H1 (cell line): Measurements from ENCODE around the gene GPR68. TPM values are rescaled to one million over a fixed set of nuclear protein-coding genes. Genes with fewer than 3 reads are reported as not detected.
A peak's percentile ranks its signal among the peaks of the same experiment; 100 is the strongest.

ENCODE experiments used
- CTCF ChIA-PET: fragments of 300-600 bp; sonication (Branson Sonifier 250); formaldehyde crosslinking; loops from one replicate; lab custom pipeline; 2021; ENCODE audit not compliant: partially characterized antibody; lab: Charles Lee
- POLR2A ChIA-PET: fragments of 300-600 bp; sonication (Branson Sonifier 250); formaldehyde crosslinking; loops from one replicate; lab custom pipeline; 2021; ENCODE audit warnings: inconsistent platforms; ENCODE audit not compliant: partially characterized antibody; lab: Charles Lee
- DNase-seq, 2 experiments: peaks; one replicate each; pipeline versions ENCODE4 v3.0.0 to v3.0.0-alpha.2; 2010 to 2022; ENCODE audit warnings: low spot score in 2 of 2, low read depth in 1 of 2, mixed read lengths in 1 of 2
- FAIRE-seq: peaks from 2 replicates; lab custom pipeline; 2011; peaks lifted over from hg19 to GRCh38; lab: Jason Lieb, UNC
- H2AFZ ChIP-seq: 2 replicates; pipeline ENCODE4 v1.8.1; 2012; ENCODE audit warnings: low read length, inconsistent platforms
- H2AK5ac ChIP-seq: 2 replicates; pipeline ENCODE4 v1.6.1; 2013; ENCODE audit warnings: low read depth, low read length
- H2BK120ac ChIP-seq: replicated peaks from 2 replicates; pipeline ENCODE3; 2013; ENCODE audit warnings: low read depth, low read length, inconsistent platforms
- H2BK12ac ChIP-seq: 2 replicates; pipeline ENCODE4 v1.6.1; 2013; ENCODE audit warnings: low read depth, low read length
- H2BK15ac ChIP-seq: 2 replicates; pipeline ENCODE4 v1.6.1; 2013; ENCODE audit warnings: low read length
- H2BK20ac ChIP-seq: 2 replicates; pipeline ENCODE4 v1.6.1; 2013; ENCODE audit warnings: low read length
- H2BK5ac ChIP-seq: 2 replicates; pipeline ENCODE4 v1.6.1; 2013; ENCODE audit warnings: low read depth, low read length
- H3K14ac ChIP-seq: 2 replicates; pipeline ENCODE4 v1.6.1; 2013; ENCODE audit warnings: inconsistent platforms; ENCODE audit not compliant: insufficient read length
- H3K18ac ChIP-seq: 2 replicates; pipeline ENCODE4 v1.6.1; 2013; ENCODE audit warnings: low read length; ENCODE audit errors: extremely low read depth
- H3K23ac ChIP-seq: 2 replicates; pipeline ENCODE4 v1.6.1; 2013; ENCODE audit warnings: inconsistent platforms; ENCODE audit not compliant: insufficient read length
- H3K23me2 ChIP-seq: 2 replicates; pipeline ENCODE4 v1.6.1; 2013; ENCODE audit warnings: low read depth, low read length
- H3K27ac ChIP-seq: 2 replicates; pipeline ENCODE4 v1.6.1; 2011; ENCODE audit warnings: low read depth, low read length, inconsistent platforms
- H3K27me3 ChIP-seq, 4 experiments: replicated peaks in 1 of 4; 1 replicate in 1 of 4; 2 replicates in 3 of 4; pipeline versions ENCODE4 v1.6.1 to v1.8.1; 2011 to 2013; ENCODE audit warnings: low read length in 3 of 4, mild to moderate bottlenecking in 3 of 4, inconsistent platforms in 2 of 4, mixed read lengths in 2 of 4, moderate library complexity in 1 of 4; ENCODE audit not compliant: control insufficient read depth in 3 of 4, insufficient read depth in 3 of 4; ENCODE audit errors: extremely low read depth in 1 of 4
- H3K36me3 ChIP-seq, 4 experiments: 2 replicates each; pipeline versions ENCODE4 v1.6.1 to v1.8.1; 2011 to 2013; ENCODE audit warnings: mild to moderate bottlenecking in 4 of 4, low read length in 3 of 4, moderate library complexity in 2 of 4, control low read depth in 1 of 4, inconsistent platforms in 1 of 4; ENCODE audit not compliant: insufficient read depth in 4 of 4, control insufficient read depth in 2 of 4
- H3K4ac ChIP-seq: replicated peaks from 2 replicates; pipeline ENCODE3; 2013; ENCODE audit warnings: low read length, low read depth, mixed read lengths, inconsistent platforms; ENCODE audit not compliant: insufficient read length
- H3K4me1 ChIP-seq, 4 experiments: replicated peaks in 1 of 4; 1 replicate in 1 of 4; 2 replicates in 3 of 4; pipeline versions ENCODE4 v1.6.1 to v1.8.1; 2011 to 2013; ENCODE audit warnings: low read length in 3 of 4, inconsistent platforms in 2 of 4, mixed read lengths in 1 of 4; ENCODE audit not compliant: insufficient read depth in 4 of 4, control insufficient read depth in 3 of 4
- H3K4me2 ChIP-seq, 2 experiments: 2 replicates each; pipeline versions ENCODE4 v1.6.1 to v1.8.1; 2011 to 2013; ENCODE audit warnings: low read depth in 2 of 2, low read length in 2 of 2, control low read depth in 1 of 2, inconsistent platforms in 1 of 2, mild to moderate bottlenecking in 1 of 2; ENCODE audit not compliant: insufficient read depth in 1 of 2
- H3K4me3 ChIP-seq, 4 experiments: fragments of 200-600, 300-600 bp in 1 of 4; sonication (generic), shearing (Covaris generic), sonication (Bioruptor Twin) in 1 of 4; 2 replicates each; pipeline versions ENCODE4 v1.5.1 to v1.8.1; 2011 to 2016; ENCODE audit warnings: low read length in 4 of 4, low read depth in 3 of 4, control low read depth in 2 of 4, inconsistent platforms in 2 of 4, mild to moderate bottlenecking in 2 of 4, mixed read lengths in 1 of 4, moderate library complexity in 1 of 4; ENCODE audit not compliant: insufficient read depth in 2 of 4; ENCODE audit errors: extremely low read depth in 1 of 4
- H3K56ac ChIP-seq: replicated peaks from 2 replicates; pipeline ENCODE3; 2013; ENCODE audit warnings: low read depth, mild to moderate bottlenecking, mixed read lengths, low read length, inconsistent platforms; ENCODE audit not compliant: insufficient read length
- H3K79me1 ChIP-seq: 2 replicates; pipeline ENCODE4 v1.6.1; 2013; ENCODE audit warnings: low read depth, low read length, control low read depth
- H3K79me2 ChIP-seq, 2 experiments: 2 replicates each; pipeline versions ENCODE4 v1.6.1 to v1.8.1; 2012 to 2013; ENCODE audit warnings: low read length in 2 of 2, mild to moderate bottlenecking in 2 of 2, inconsistent platforms in 1 of 2; ENCODE audit not compliant: insufficient read depth in 2 of 2, control insufficient read depth in 1 of 2
- H3K9ac ChIP-seq, 4 experiments: replicated peaks in 1 of 4; 1 replicate in 1 of 4; 2 replicates in 3 of 4; pipeline versions ENCODE4 v1.6.1 to v1.8.1; 2011 to 2013; ENCODE audit warnings: low read depth in 3 of 4, low read length in 3 of 4, control low read depth in 2 of 4, mild to moderate bottlenecking in 2 of 4, moderate library complexity in 2 of 4, inconsistent platforms in 1 of 4; ENCODE audit errors: extremely low read depth in 1 of 4
- H3K9me3 ChIP-seq, 2 experiments: 2 replicates each; pipeline versions ENCODE4 v1.6.1 to v1.8.1; 2012 to 2013; ENCODE audit warnings: mild to moderate bottlenecking in 2 of 2, moderate library complexity in 2 of 2, control low read depth in 1 of 2, inconsistent platforms in 1 of 2, low read depth in 1 of 2, low read length in 1 of 2, mixed read lengths in 1 of 2; ENCODE audit not compliant: insufficient read depth in 2 of 2
- H4K20me1 ChIP-seq, 2 experiments: replicated peaks in 1 of 2; 2 replicates each; pipeline versions ENCODE3 to v1.8.1; 2011 to 2013; ENCODE audit warnings: inconsistent platforms in 2 of 2, low read length in 2 of 2, mild to moderate bottlenecking in 1 of 2; ENCODE audit not compliant: insufficient read depth in 2 of 2, control insufficient read depth in 1 of 2
- H4K5ac ChIP-seq: 2 replicates; pipeline ENCODE4 v1.6.1; 2013; ENCODE audit warnings: low read length, low read depth, mixed read lengths, inconsistent platforms; ENCODE audit not compliant: insufficient read length
- H4K8ac ChIP-seq: 2 replicates; pipeline ENCODE4 v1.8.0; 2013; ENCODE audit warnings: mild to moderate bottlenecking, moderate library complexity, low read length, inconsistent platforms; ENCODE audit not compliant: insufficient read depth; ENCODE audit errors: extremely low read depth
- H4K91ac ChIP-seq: replicated peaks from 2 replicates; pipeline ENCODE3; 2013; ENCODE audit warnings: low read length, mixed read lengths, inconsistent platforms; ENCODE audit not compliant: insufficient read length
- BACH1 ChIP-seq: IDR thresholded peaks from 2 replicates; pipeline ENCODE4 v1.6.1; 2012; ENCODE audit warnings: low read length, improper control_type of control experiment
- BCL11A ChIP-seq, 2 experiments: IDR thresholded peaks; one replicate each; pipeline ENCODE4 v1.6.1; 2011; ENCODE audit warnings: low read depth in 2 of 2, low read length in 2 of 2, mild to moderate bottlenecking in 2 of 2
- BRCA1 ChIP-seq: IDR thresholded peaks from 2 replicates; pipeline ENCODE4 v1.6.1; 2012; ENCODE audit warnings: low read depth, low read length, improper control_type of control experiment
- GTF2F1 ChIP-seq: IDR thresholded peaks from 2 replicates; pipeline ENCODE4 v1.6.1; 2012; ENCODE audit warnings: low read depth, low read length, improper control_type of control experiment, borderline replicate concordance
- KDM4A ChIP-seq: IDR thresholded peaks from one replicate; pipeline ENCODE4 v1.7.1; 2012; ENCODE audit warnings: low read depth, mild to moderate bottlenecking, moderate library complexity, low read length, inconsistent platforms; ENCODE audit not compliant: severe bottlenecking
- POLR2AphosphoS5 ChIP-seq: IDR thresholded peaks from 2 replicates; pipeline ENCODE4 v1.6.1; 2011; ENCODE audit warnings: low read depth, low read length
- RNF2 ChIP-seq: fragments of 200-900, 300-1000 bp; sonication (generic); IDR thresholded peaks from 2 replicates; pipeline ENCODE4 v1.7.1; 2016; ENCODE audit warnings: borderline replicate concordance, low read depth, mild to moderate bottlenecking, antibody characterized with exemption, low read length; ENCODE audit not compliant: poor library complexity, severe bottlenecking; ENCODE audit errors: missing control alignments
- RXRA ChIP-seq: IDR thresholded peaks from 2 replicates; pipeline ENCODE4 v1.6.1; 2011; ENCODE audit warnings: low read depth, mild to moderate bottlenecking, low read length, moderate library complexity; ENCODE audit not compliant: insufficient read depth
- SP4 ChIP-seq: IDR thresholded peaks from 2 replicates; pipeline ENCODE4 v1.6.1; 2012; ENCODE audit warnings: low read length, inconsistent platforms
- TAF7 ChIP-seq: optimal IDR thresholded peaks from 2 replicates; pipeline ENCODE3; 2011; ENCODE audit warnings: low read depth, mild to moderate bottlenecking, inconsistent platforms, low read length, moderate library complexity, borderline replicate concordance
- TBP ChIP-seq: IDR thresholded peaks from 2 replicates; pipeline ENCODE4 v1.6.1; 2011; ENCODE audit warnings: low read depth, low read length, improper control_type of control experiment
- WGBS, 2 experiments: shearing (Covaris generic) in 1 of 2; methylation state at CpG; one replicate each; pipeline versions ENCODE4 v1.1.6 to v1.1.7; 2013 to 2015; ENCODE audit warnings: low lambda C conversion rate in 2 of 2, mixed read lengths in 2 of 2, inconsistent platforms in 1 of 2, low coverage in 1 of 2, missing lambda C conversion rate in 1 of 2; ENCODE audit not compliant: insufficient replicate concordance in 2 of 2, insufficient coverage in 1 of 2, insufficient read length in 1 of 2; ENCODE audit errors: extremely low coverage in 1 of 2, missing lambda C conversion rate in 1 of 2; 5-methylcytosine and 5-hydroxymethylcytosine counted together
- polyA plus RNA-seq, 7 experiments: library from polyadenylated mRNA; depleted of rRNA in 3 of 7; stranded (reverse) in 5 of 7; unstranded in 2 of 7; fragments of >200 nt in 5 of 7; fragments of 200-250 nt in 2 of 7; gene quantifications; 1 replicate in 5 of 7; 2 replicates in 1 of 7; 4 replicates in 1 of 7; pipeline versions ENCODE4 v1.2.1 to v1.2.3, GENCODE V29; 2011 to 2013; ENCODE audit warnings: missing spikeins in 2 of 7, mixed read lengths in 2 of 7
- total RNA-seq: library from RNA; stranded (reverse); fragmentation: NEBNext Ultra II Directional; extraction: Animal tissue kit (Norgen Biotek cat#: 25700); gene quantifications from 2 replicates; pipeline ENCODE4 v1.2.1, GENCODE V29; 2021

Gene GPR68
- total and polyA plus RNA-seq, 2 of the 8 experiments (the other 6 are each of a cell fraction or from before 2014, with no cell fraction given) = 0.22 to 0.76 TPM

DNA sequence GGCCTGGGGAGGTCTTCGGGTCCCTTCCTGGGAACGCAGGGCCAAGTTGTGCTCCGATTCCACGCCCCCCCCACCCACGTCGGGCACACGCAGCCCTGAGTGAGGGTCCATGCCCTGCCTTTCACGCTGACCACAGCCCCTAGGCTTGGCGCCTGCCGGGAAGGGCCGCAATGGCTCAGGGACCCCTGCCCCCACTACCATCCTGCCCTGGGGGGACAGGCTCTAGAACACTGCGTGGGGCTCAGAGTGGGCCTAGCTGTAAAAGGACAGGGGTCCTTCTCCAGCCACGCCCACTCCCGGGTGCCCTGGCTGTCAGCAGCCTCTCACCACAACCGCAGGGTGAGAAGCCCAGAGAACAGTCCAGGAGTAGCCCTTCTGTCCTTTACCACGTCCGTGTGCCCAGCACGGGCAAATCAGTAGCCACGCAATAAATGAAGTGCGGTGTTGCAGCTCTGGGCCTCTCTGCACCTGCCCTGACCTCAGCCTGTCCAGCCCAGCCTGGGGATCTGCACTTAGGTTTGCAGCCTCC is 9.4 kb upstream of the GPR68 start:
- WGBS, 2 experiments = 19% methylated on average over 20 of the region's 20 CpGs; no CpG with 5 or more reads in 1 of the 2 experiments
- FAIRE-seq = no peak

More for the DNA sequence above, 9.4 kb upstream of the GPR68 start:
- no peak overlapping the region for H3K27ac ChIP-seq
- H3K9ac ChIP-seq = peak overlapping the region in 2 of 4 experiments; percentile 23 to 25; a peak in 4 of 7 replicates
- H2BK15ac ChIP-seq = 0 out of 2 replicates have a peak overlapping the region, but pooled peaks have one; percentile 46
- H4K91ac ChIP-seq = peak overlapping the region; percentile 86
- CTCF ChIA-PET = interaction anchor here (1.0 to 3.7 kb wide), 2 partner anchors 9 to 52 kb away, joined by 3 to 16 read pairs; partner anchors contain the start of gene GPR68
- no peak overlapping the region for H2BK20ac ChIP-seq
- no peak overlapping the region for H4K5ac ChIP-seq
- H3K4me2 ChIP-seq = peak overlapping the region; percentile 73 to 95
- TF ChIP-seq GTF2F1 = no peak
- no peak for TF ChIP-seq BCL11A (IDR thresholded peaks at IDR 0.05; ENCODE audit: low read depth in 2 of 2, low read length in 2 of 2)
- TF ChIP-seq SP4 = no peak
- TF ChIP-seq TBP = no peak
- peak; percentile 53; the same call in 1 of the 2 replicates for TF ChIP-seq POLR2AphosphoS5
- peak; percentile 32 for TF ChIP-seq KDM4A
- no peak for TF ChIP-seq BRCA1
- peak; percentile 47 for TF ChIP-seq TAF7
- TF ChIP-seq BACH1 = 0 out of 2 replicates have a peak, but pooled peaks have one; percentile 1
- no peak for TF ChIP-seq RXRA
- no peak for TF ChIP-seq RNF2
- no peak overlapping the region for H3K14ac ChIP-seq
- peaks cover 0 to 16% (median 9%) of the 10 kb centered on the region in 4 experiments; a peak in 6 of 7 replicates for H3K27me3 ChIP-seq
- POLR2A ChIA-PET = interaction anchor here (1.1 to 3.7 kb wide), 2 partner anchors 10 to 20 kb away, joined by 3 to 15 read pairs; no protein-coding TSS in a partner anchor
- peaks cover 0 to 10% (median 8%) of the 10 kb centered on the region in 4 experiments; a peak in 6 of 7 replicates for H3K4me1 ChIP-seq
- peaks cover 15% of the 10 kb centered on the region for H3K23me2 ChIP-seq
- peak overlapping the region; percentile 60 for H3K18ac ChIP-seq
- no peaks in the 10 kb centered on the region for H4K20me1 ChIP-seq
- no peaks in the 10 kb centered on the region for H3K36me3 ChIP-seq
- H2BK5ac ChIP-seq = no peak overlapping the region
- H3K4ac ChIP-seq = no peak overlapping the region
- H2AK5ac ChIP-seq = no peak overlapping the region
- H3K79me2 ChIP-seq = no peaks in the 10 kb centered on the region
- peak overlapping the region; percentile 60 to 81 (median 65) for H3K4me3 ChIP-seq
- peak overlapping the region; percentile 88; the same call in 1 of the 2 replicates for H2AFZ ChIP-seq
- H3K23ac ChIP-seq = no peak overlapping the region
- peak in 1 of 2 experiments; percentile 63 for DNase-seq
- no peak overlapping the region for H2BK120ac ChIP-seq
- H3K79me1 ChIP-seq = no peaks in the 10 kb centered on the region
- H4K8ac ChIP-seq = peak overlapping the region; percentile 47
- H3K56ac ChIP-seq = no peak overlapping the region
- H2BK12ac ChIP-seq = peak overlapping the region; percentile 90; the same call in 1 of the 2 replicates
- H3K9me3 ChIP-seq = no peaks in the 10 kb centered on the region
